Peyer's patch (tissue), 4 donors: ENCODE measurements around the gene GRHL3. TPM values are rescaled to one million over a fixed set of nuclear protein-coding genes. Genes with fewer than 3 reads are reported as not detected.
"Not testable (repeated sequence)": the region's sequence is repeated elsewhere in the genome, so short reads cannot be mapped to it uniquely, and the experiment has no call there.

Experiments used
- DNase-seq, 3 donors: peaks; one replicate each; pipeline ENCODE4 v3.0.0-alpha.2; 2017 to 2019
- H3K27ac ChIP-seq, 4 donors: fragments of 200-600 bp; sonication (generic); one replicate each; pipeline ENCODE4 v1.5.1; 2016 to 2019
- H3K27me3 ChIP-seq, 2 donors: fragments of 200-600 bp; sonication (generic); one replicate each; pipeline ENCODE4 v1.5.1; 2019
- H3K36me3 ChIP-seq, 3 donors: fragments of 200-600 bp; sonication (generic); one replicate each; pipeline ENCODE4 v1.5.1; 2016 to 2019
- H3K4me1 ChIP-seq, 4 donors: fragments of 200-600 bp; sonication (generic); one replicate each; pipeline ENCODE4 v1.5.1; 2016 to 2019
- H3K4me3 ChIP-seq, 4 donors: fragments of 200-600 bp; sonication (generic); 1 replicate in 3 of 4; 2 replicates in 1 of 4; pipeline ENCODE4 v1.5.1; 2016 to 2019; ENCODE audit warnings: mild to moderate bottlenecking in 1 of 4
- H3K9me3 ChIP-seq, 4 donors: fragments of 200-600 bp; sonication (generic); one replicate each; pipeline ENCODE4 v1.5.1; 2016 to 2019; ENCODE audit warnings: mild to moderate bottlenecking in 1 of 4
- CTCF ChIP-seq, 6 experiments: fragments of 450-650 bp in 4 of 6; fragments of 200-600 bp in 2 of 6; sonication (generic) in 1 of 6; IDR thresholded peaks; one replicate each; pipeline ENCODE4 v1.5.1; 2017 to 2019; ENCODE audit warnings: antibody characterized with exemption in 6 of 6, mild to moderate bottlenecking in 3 of 6, moderate library complexity in 1 of 6
- POLR2A ChIP-seq, 2 donors: fragments of 450-650 bp; IDR thresholded peaks; one replicate each; pipeline ENCODE4 v1.5.1; 2017; ENCODE audit warnings: antibody characterized with exemption in 2 of 2, mild to moderate bottlenecking in 2 of 2, moderate library complexity in 2 of 2
- total RNA-seq, 4 donors: library from RNA; depleted of rRNA; stranded (reverse); fragments of >200 nt; gene quantifications; one replicate each; pipeline ENCODE4 v1.1.0, GENCODE V29; 2016

Gene GRHL3
- total RNA-seq, 4 donors from 2014 or later, result 0.35 to 1.1 (median 0.66) TPM; not detected in 1

- Histone ChIP-seq H3K27me3 (no peaks in the 10 kb centered on the region), H3K4me3 (no peak overlapping the region), H3K36me3 (no peaks in the 10 kb centered on the region), H3K4me1 (peaks cover 0 to 17% (median 0%) of the 10 kb centered on the region in 4 donors), H3K27ac (peak overlapping the region in 2 of 4 donors; percentile 25 to 66), H3K9me3 (no peaks in the 10 kb centered on the region)
- DNase-seq, result peak in 2 of 3 donors; percentile 51 to 61
- TF ChIP-seq POLR2A (IDR thresholded peaks at IDR 0.05) (no peak), CTCF (IDR thresholded peaks at IDR 0.05) (no peak)
These were observed 35.6 kb upstream of the GRHL3 start for GRCh38 chr1:24283326-24284155.

- peaks cover 0 to 17% (median 0%) of the 10 kb centered on the region in 4 donors for H3K4me1 ChIP-seq
- no peaks in the 10 kb centered on the region for H3K9me3 ChIP-seq
- no peak overlapping the region for H3K4me3 ChIP-seq
- H3K27ac ChIP-seq, result no peak overlapping the region
- no peak for TF ChIP-seq CTCF (IDR thresholded peaks at IDR 0.05)
- no peaks in the 10 kb centered on the region for H3K36me3 ChIP-seq
- DNase-seq, result no peak
- H3K27me3 ChIP-seq, result no peaks in the 10 kb centered on the region
These were observed 35.0 kb upstream of the GRHL3 start for GRCh38 chr1:24284156-24284471.

GRCh38 chr1:24285231-24285630 is 33.9 kb upstream of the GRHL3 start:
- Histone ChIP-seq H3K4me1 (peaks cover 0 to 17% (median 0%) of the 10 kb centered on the region in 4 donors), H3K9me3 (no peaks in the 10 kb centered on the region), H3K27ac (no peak overlapping the region), H3K36me3 (no peaks in the 10 kb centered on the region), H3K27me3 (no peaks in the 10 kb centered on the region), H3K4me3 (no peak overlapping the region)
- DNase-seq, result no peak
- TF ChIP-seq POLR2A (IDR thresholded peaks at IDR 0.05) (no peak), CTCF (IDR thresholded peaks at IDR 0.05) (no peak)

GRCh38 chr1:24286246-24287010 is 32.7 kb upstream of the GRHL3 start:
- Histone ChIP-seq H3K4me1 (peaks cover 0 to 17% (median 0%) of the 10 kb centered on the region in 4 donors), H3K36me3 (no peaks in the 10 kb centered on the region), H3K27ac (no peak overlapping the region), H3K27me3 (no peaks in the 10 kb centered on the region), H3K4me3 (no peak overlapping the region), H3K9me3 (no peaks in the 10 kb centered on the region)
- no peak for DNase-seq
- TF ChIP-seq POLR2A (IDR thresholded peaks at IDR 0.05), result no peak
- TF ChIP-seq CTCF (IDR thresholded peaks at IDR 0.05), result no peak

GRCh38 chr1:24287779-24288178 is 31.4 kb upstream of the GRHL3 start:
- not testable (repeated sequence) for DNase-seq, H3K36me3 ChIP-seq, H3K9me3 ChIP-seq, H3K27ac ChIP-seq, H3K27me3 ChIP-seq, H3K4me3 ChIP-seq
- H3K4me1 ChIP-seq, result peaks cover 0 to 17% (median 0%) of the 10 kb centered on the region in 4 donors

- H3K4me1 ChIP-seq, result peaks cover 0 to 12% (median 0%) of the 10 kb centered on the region in 4 donors
- no peak overlapping the region for H3K4me3 ChIP-seq
- no peak for DNase-seq
- TF ChIP-seq POLR2A (IDR thresholded peaks at IDR 0.05) (no peak), CTCF (IDR thresholded peaks at IDR 0.05) (no peak)
- H3K36me3 ChIP-seq, result no peaks in the 10 kb centered on the region
- no peak overlapping the region for H3K27ac ChIP-seq
- H3K9me3 ChIP-seq, result no peaks in the 10 kb centered on the region
- no peaks in the 10 kb centered on the region for H3K27me3 ChIP-seq
These were observed 30.7 kb upstream of the GRHL3 start for GRCh38 chr1:24288479-24288878.
